HepG2 (cell line): Measurements from ENCODE around the gene SAP25. TPM values are rescaled to one million over a fixed set of nuclear protein-coding genes. Genes with fewer than 3 reads are reported as not detected.

Experiments
- FOXP1 ChIP-seq, 2 experiments: fragments of 450-650 bp in 1 of 2; IDR thresholded peaks; 2 replicates each; pipeline ENCODE4 v1.6.1; 2017 to 2018; ENCODE audit warnings: antibody characterized with exemption in 1 of 2
- GFI1 ChIP-seq: sonication (generic); formaldehyde crosslinking; IDR thresholded peaks from 2 replicates; pipeline ENCODE4 v1.5.0; 2020; ENCODE audit warnings: missing genetic modification reagents, mild to moderate bottlenecking, borderline replicate concordance
- JUND ChIP-seq: sonication (generic); formaldehyde crosslinking; IDR thresholded peaks from 2 replicates; pipeline ENCODE4 v1.8.0; 2022; ENCODE audit warnings: mild to moderate bottlenecking, missing genetic modification reagents
- MAZ ChIP-seq, 2 experiments: sonication (generic) in 1 of 2; formaldehyde crosslinking in 1 of 2; IDR thresholded peaks; 2 replicates each; pipeline versions ENCODE4 v1.5.0 to v1.6.1; 2012 to 2020; ENCODE audit warnings: low read depth in 2 of 2, mild to moderate bottlenecking in 2 of 2, borderline replicate concordance in 1 of 2, improper control_type of control experiment in 1 of 2, low read length in 1 of 2, missing genetic modification reagents in 1 of 2, moderate library complexity in 1 of 2
- NR2F1 ChIP-seq, 2 experiments: fragments of 450-650 bp in 1 of 2; formaldehyde crosslinking in 1 of 2; IDR thresholded peaks; 2 replicates each; pipeline versions ENCODE4 v1.5.0 to v1.6.1; 2016 to 2020; ENCODE audit warnings: mild to moderate bottlenecking in 1 of 2, missing compliant biosample characterization in 1 of 2, missing genetic modification reagents in 1 of 2, moderate library complexity in 1 of 2
- RCOR2 ChIP-seq: IDR thresholded peaks from 2 replicates; pipeline ENCODE4 v1.6.1; 2016; ENCODE audit warnings: missing biosample characterization, missing genetic modification reagents
- SKI ChIP-seq: fragments of 450-650 bp; IDR thresholded peaks from one replicate; pipeline ENCODE4 v1.6.1; 2018; ENCODE audit warnings: mild to moderate bottlenecking; ENCODE audit not compliant: partially characterized antibody
- ZMYM2 ChIP-seq: sonication (generic); formaldehyde crosslinking; IDR thresholded peaks from 2 replicates; pipeline ENCODE4 v1.8.0; 2022; ENCODE audit warnings: mild to moderate bottlenecking, missing genetic modification reagents
- ZNF331 ChIP-seq: sonication (generic); formaldehyde crosslinking; IDR thresholded peaks from 2 replicates; pipeline ENCODE4 v1.4.0; 2020; ENCODE audit warnings: missing genetic modification reagents
- ZNF431 ChIP-seq: sonication (generic); formaldehyde crosslinking; IDR thresholded peaks from 2 replicates; pipeline ENCODE4 v1.9.0; 2022; ENCODE audit warnings: missing genetic modification reagents, low read depth, mild to moderate bottlenecking, borderline replicate concordance
- ZNF672 ChIP-seq: sonication (generic); formaldehyde crosslinking; IDR thresholded peaks from 2 replicates; pipeline ENCODE4 v1.8.1; 2022; ENCODE audit warnings: missing genetic modification reagents
- ZNF709 ChIP-seq: sonication (generic); formaldehyde crosslinking; IDR thresholded peaks from 2 replicates; pipeline ENCODE4 v1.5.0; 2020; ENCODE audit warnings: mild to moderate bottlenecking, missing genetic modification reagents
- ZNF777 ChIP-seq: sonication (generic); formaldehyde crosslinking; IDR thresholded peaks from 2 replicates; pipeline ENCODE4 v1.4.0; 2020; ENCODE audit warnings: missing genetic modification reagents
- polyA plus RNA-seq, 8 experiments: library from polyadenylated mRNA; depleted of rRNA in 3 of 8; stranded (reverse) in 7 of 8; unstranded in 1 of 8; fragments of >200 nt; fragmentation: Illumina TruSeq in 4 of 8; extraction: Trizol in 4 of 8; gene quantifications; 2 replicates each; pipeline versions ENCODE4 v1.2.1 to v1.2.3, GENCODE V29; 2011 to 2016; ENCODE audit warnings: low read depth in 4 of 8, missing spikeins in 1 of 8, mixed read lengths in 1 of 8; ENCODE audit not compliant: insufficient read depth in 1 of 8
- total RNA-seq, 5 experiments: library from RNA; depleted of rRNA; stranded (reverse); fragments of >200 nt; fragmentation: Illumina TruSeq; extraction: Trizol; gene quantifications; 2 replicates each; pipeline ENCODE4 v1.2.3, GENCODE V29; 2016; ENCODE audit warnings: low read depth in 1 of 5
- TF ChIP-seq, protein P1 (sequence below), 2 experiments: IDR thresholded peaks; 2 replicates each; pipeline ENCODE4 v1.6.1; 2011 to 2012; ENCODE audit warnings: low read length in 2 of 2, borderline replicate concordance in 1 of 2, low read depth in 1 of 2, mild to moderate bottlenecking in 1 of 2, moderate library complexity in 1 of 2
- TF ChIP-seq, protein P2 (sequence below): sonication (generic); formaldehyde crosslinking; IDR thresholded peaks from 2 replicates; pipeline ENCODE4; 2020; ENCODE audit warnings: missing genetic modification reagents, mild to moderate bottlenecking, borderline replicate concordance
- TF ChIP-seq, protein P3 (sequence below): IDR thresholded peaks from 2 replicates; pipeline ENCODE4 v1.6.1; 2016; ENCODE audit warnings: mild to moderate bottlenecking, missing biosample characterization, missing genetic modification reagents
- TF ChIP-seq, protein P4 (sequence below): sonication (generic); formaldehyde crosslinking; IDR thresholded peaks from 2 replicates; pipeline ENCODE4 v1.8.1; 2023; ENCODE audit warnings: mild to moderate bottlenecking, missing genetic modification reagents
- TF ChIP-seq, protein P5 (sequence below): sonication (generic); formaldehyde crosslinking; IDR thresholded peaks from 2 replicates; pipeline ENCODE4 v1.8.0; 2022; ENCODE audit warnings: mild to moderate bottlenecking, missing genetic modification reagents, moderate library complexity

SAP25 gene
- total and polyA plus RNA-seq, 2 of the 13 experiments (the other 11 are each of a cell fraction or from before 2014, with no cell fraction given), result 0.15 to 0.20 TPM

DNA sequence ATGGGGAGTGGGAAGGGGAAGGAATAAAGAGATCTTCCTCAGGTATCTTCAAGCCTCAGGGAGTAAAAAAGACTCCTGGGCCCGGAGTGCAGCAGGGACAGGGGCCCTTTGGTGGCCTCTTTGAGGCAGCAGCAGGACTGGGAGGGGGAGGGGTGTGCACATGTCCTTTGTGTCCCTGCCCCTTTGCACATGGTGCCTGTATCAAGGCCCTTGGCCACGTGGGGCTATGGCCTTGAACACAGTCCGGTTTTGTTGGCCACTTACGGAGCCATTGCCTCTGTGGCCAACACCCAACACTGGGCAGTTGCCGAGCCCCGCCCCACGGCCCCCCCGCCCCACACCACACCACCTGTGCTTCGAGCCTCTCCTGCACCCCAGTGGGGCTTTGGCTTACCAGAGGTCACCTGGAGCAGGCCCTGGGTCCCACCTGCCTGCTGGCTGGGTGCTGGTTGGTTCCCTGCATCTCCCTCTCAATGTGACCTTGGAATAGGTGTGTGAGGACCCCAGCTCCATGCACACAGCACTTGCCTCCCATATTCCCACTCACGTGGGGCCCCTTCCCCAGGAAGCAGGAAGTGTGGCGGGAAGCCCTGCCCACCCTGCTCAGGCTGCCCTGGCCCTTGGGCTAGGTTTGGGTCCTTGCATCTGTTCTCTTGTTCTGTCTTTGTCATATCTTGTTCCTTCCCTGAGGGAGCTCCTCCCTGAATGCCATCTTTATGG lies 5.4 kb downstream of the SAP25 start (continued):
- TF ChIP-seq, protein P1, sequence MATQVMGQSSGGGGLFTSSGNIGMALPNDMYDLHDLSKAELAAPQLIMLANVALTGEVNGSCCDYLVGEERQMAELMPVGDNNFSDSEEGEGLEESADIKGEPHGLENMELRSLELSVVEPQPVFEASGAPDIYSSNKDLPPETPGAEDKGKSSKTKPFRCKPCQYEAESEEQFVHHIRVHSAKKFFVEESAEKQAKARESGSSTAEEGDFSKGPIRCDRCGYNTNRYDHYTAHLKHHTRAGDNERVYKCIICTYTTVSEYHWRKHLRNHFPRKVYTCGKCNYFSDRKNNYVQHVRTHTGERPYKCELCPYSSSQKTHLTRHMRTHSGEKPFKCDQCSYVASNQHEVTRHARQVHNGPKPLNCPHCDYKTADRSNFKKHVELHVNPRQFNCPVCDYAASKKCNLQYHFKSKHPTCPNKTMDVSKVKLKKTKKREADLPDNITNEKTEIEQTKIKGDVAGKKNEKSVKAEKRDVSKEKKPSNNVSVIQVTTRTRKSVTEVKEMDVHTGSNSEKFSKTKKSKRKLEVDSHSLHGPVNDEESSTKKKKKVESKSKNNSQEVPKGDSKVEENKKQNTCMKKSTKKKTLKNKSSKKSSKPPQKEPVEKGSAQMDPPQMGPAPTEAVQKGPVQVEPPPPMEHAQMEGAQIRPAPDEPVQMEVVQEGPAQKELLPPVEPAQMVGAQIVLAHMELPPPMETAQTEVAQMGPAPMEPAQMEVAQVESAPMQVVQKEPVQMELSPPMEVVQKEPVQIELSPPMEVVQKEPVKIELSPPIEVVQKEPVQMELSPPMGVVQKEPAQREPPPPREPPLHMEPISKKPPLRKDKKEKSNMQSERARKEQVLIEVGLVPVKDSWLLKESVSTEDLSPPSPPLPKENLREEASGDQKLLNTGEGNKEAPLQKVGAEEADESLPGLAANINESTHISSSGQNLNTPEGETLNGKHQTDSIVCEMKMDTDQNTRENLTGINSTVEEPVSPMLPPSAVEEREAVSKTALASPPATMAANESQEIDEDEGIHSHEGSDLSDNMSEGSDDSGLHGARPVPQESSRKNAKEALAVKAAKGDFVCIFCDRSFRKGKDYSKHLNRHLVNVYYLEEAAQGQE (IDR thresholded peaks at IDR 0.05; ENCODE audit: borderline replicate concordance in 1 of 2, low read depth in 1 of 2, low read length in 2 of 2), result peak in 1 of 2 experiments; percentile 68; a peak in 2 of 4 replicates
- TF ChIP-seq GFI1 (peak; percentile 60), RCOR2 (CRISPR knock-in tag) (peak; percentile 34; the same call in 1 of the 2 replicates), ZNF709 (peak; percentile 86; the same call in 1 of the 2 replicates), SKI (peak; percentile 17), ZNF331 (CRISPR knock-in tag) (peak; percentile 87), ZMYM2 (CRISPR knock-in tag) (peak; percentile 68; the same call in 1 of the 2 replicates), MAZ (IDR thresholded peaks at IDR 0.05; ENCODE audit: borderline replicate concordance, low read depth, low read length) (no peak), MAZ (CRISPR knock-in tag; IDR thresholded peaks at IDR 0.05; ENCODE audit: low read depth) (peak; percentile 71; the same call in 1 of the 2 replicates), ZNF672 (peak; percentile 89), FOXP1 (IDR thresholded peaks at IDR 0.05) (no peak), FOXP1 (CRISPR knock-in tag; IDR thresholded peaks at IDR 0.05) (peak; percentile 41; the same call in 1 of the 2 replicates), NR2F1 (CRISPR knock-in tag; IDR thresholded peaks at IDR 0.05) (no peak; a peak in 1 of 4 replicates), ZNF777 (CRISPR knock-in tag) (0 out of 2 replicates have a peak, but pooled peaks have one; percentile 21), JUND (no peak), ZNF431 (CRISPR knock-in tag) (peak; percentile 96)
- TF ChIP-seq, protein P2, sequence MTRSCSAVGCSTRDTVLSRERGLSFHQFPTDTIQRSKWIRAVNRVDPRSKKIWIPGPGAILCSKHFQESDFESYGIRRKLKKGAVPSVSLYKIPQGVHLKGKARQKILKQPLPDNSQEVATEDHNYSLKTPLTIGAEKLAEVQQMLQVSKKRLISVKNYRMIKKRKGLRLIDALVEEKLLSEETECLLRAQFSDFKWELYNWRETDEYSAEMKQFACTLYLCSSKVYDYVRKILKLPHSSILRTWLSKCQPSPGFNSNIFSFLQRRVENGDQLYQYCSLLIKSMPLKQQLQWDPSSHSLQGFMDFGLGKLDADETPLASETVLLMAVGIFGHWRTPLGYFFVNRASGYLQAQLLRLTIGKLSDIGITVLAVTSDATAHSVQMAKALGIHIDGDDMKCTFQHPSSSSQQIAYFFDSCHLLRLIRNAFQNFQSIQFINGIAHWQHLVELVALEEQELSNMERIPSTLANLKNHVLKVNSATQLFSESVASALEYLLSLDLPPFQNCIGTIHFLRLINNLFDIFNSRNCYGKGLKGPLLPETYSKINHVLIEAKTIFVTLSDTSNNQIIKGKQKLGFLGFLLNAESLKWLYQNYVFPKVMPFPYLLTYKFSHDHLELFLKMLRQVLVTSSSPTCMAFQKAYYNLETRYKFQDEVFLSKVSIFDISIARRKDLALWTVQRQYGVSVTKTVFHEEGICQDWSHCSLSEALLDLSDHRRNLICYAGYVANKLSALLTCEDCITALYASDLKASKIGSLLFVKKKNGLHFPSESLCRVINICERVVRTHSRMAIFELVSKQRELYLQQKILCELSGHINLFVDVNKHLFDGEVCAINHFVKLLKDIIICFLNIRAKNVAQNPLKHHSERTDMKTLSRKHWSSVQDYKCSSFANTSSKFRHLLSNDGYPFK, result peak; percentile 68; the same call in 1 of the 2 replicates
- TF ChIP-seq, protein P3, sequence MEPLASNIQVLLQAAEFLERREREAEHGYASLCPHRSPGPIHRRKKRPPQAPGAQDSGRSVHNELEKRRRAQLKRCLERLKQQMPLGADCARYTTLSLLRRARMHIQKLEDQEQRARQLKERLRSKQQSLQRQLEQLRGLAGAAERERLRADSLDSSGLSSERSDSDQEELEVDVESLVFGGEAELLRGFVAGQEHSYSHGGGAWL, result peak; percentile 71
- TF ChIP-seq, protein P4, sequence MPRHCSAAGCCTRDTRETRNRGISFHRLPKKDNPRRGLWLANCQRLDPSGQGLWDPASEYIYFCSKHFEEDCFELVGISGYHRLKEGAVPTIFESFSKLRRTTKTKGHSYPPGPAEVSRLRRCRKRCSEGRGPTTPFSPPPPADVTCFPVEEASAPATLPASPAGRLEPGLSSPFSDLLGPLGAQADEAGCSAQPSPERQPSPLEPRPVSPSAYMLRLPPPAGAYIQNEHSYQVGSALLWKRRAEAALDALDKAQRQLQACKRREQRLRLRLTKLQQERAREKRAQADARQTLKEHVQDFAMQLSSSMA, result peak; percentile 73; the same call in 1 of the 2 replicates
- TF ChIP-seq, protein P5, sequence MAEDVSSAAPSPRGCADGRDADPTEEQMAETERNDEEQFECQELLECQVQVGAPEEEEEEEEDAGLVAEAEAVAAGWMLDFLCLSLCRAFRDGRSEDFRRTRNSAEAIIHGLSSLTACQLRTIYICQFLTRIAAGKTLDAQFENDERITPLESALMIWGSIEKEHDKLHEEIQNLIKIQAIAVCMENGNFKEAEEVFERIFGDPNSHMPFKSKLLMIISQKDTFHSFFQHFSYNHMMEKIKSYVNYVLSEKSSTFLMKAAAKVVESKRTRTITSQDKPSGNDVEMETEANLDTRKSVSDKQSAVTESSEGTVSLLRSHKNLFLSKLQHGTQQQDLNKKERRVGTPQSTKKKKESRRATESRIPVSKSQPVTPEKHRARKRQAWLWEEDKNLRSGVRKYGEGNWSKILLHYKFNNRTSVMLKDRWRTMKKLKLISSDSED, result no peak
